Lower leg skin (tissue), 3 donors: ENCODE results near the gene PALS2.

Experiments
- POLR2A ChIP-seq, 2 donors: fragments of 450-650 bp; IDR thresholded peaks; one replicate each; pipeline ENCODE4 v1.6.1; 2016 to 2017; ENCODE audit warnings: antibody characterized with exemption in 2 of 2, mild to moderate bottlenecking in 1 of 2, moderate library complexity in 1 of 2
- TF ChIP-seq, protein P1 (sequence below), 3 donors: fragments of 450-650 bp; IDR thresholded peaks; one replicate each; pipeline ENCODE4 v1.5.1; 2016; ENCODE audit warnings: antibody characterized with exemption in 3 of 3, mild to moderate bottlenecking in 3 of 3, moderate library complexity in 2 of 3

GRCh38 chr7:24570983-24571382, 2.3 kb upstream of the PALS2 start:
- TF ChIP-seq, protein P1, sequence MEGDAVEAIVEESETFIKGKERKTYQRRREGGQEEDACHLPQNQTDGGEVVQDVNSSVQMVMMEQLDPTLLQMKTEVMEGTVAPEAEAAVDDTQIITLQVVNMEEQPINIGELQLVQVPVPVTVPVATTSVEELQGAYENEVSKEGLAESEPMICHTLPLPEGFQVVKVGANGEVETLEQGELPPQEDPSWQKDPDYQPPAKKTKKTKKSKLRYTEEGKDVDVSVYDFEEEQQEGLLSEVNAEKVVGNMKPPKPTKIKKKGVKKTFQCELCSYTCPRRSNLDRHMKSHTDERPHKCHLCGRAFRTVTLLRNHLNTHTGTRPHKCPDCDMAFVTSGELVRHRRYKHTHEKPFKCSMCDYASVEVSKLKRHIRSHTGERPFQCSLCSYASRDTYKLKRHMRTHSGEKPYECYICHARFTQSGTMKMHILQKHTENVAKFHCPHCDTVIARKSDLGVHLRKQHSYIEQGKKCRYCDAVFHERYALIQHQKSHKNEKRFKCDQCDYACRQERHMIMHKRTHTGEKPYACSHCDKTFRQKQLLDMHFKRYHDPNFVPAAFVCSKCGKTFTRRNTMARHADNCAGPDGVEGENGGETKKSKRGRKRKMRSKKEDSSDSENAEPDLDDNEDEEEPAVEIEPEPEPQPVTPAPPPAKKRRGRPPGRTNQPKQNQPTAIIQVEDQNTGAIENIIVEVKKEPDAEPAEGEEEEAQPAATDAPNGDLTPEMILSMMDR (IDR thresholded peaks at IDR 0.05), result no peak
- no peak for TF ChIP-seq POLR2A (IDR thresholded peaks at IDR 0.05)
